CD4-positive, alpha-beta T cell treated with Interferon alpha-2 for 1 hour (primary cell): ENCODE data around the gene CTNNA2.

Experiments used
- DNase-seq, 2 donors: peaks; one replicate each; pipeline ENCODE4 v3.0.0-alpha.2; 2020 to 2022

The CTNNA2 gene

GRCh38 chr2:80351231-80351630, 838.4 kb downstream of the CTNNA2 start:
- DNase-seq, result no peak

- DNase-seq, result no peak
Measured at GRCh38 chr2:80354858-80355257, 842.0 kb downstream of the CTNNA2 start.

- DNase-seq, result no peak
Measured at GRCh38 chr2:80361904-80362303, 849.1 kb downstream of the CTNNA2 start.

GRCh38 chr2:80363330-80363729, 850.5 kb downstream of the CTNNA2 start:
- no peak for DNase-seq

- DNase-seq, result no peak
Measured at GRCh38 chr2:80363791-80364349, 851.0 kb downstream of the CTNNA2 start.

GRCh38 chr2:80364524-80365212, 851.8 kb downstream of the CTNNA2 start:
- no peak for DNase-seq

- no peak for DNase-seq
Measured at GRCh38 chr2:80365762-80366161, 852.9 kb downstream of the CTNNA2 start.

- DNase-seq, result no peak
Measured at GRCh38 chr2:80370375-80371009, 857.6 kb downstream of the CTNNA2 start.

- DNase-seq, result no peak
Measured at GRCh38 chr2:80374105-80374504, 861.3 kb downstream of the CTNNA2 start.

- no peak for DNase-seq
Measured at GRCh38 chr2:80377071-80377470, 864.2 kb downstream of the CTNNA2 start.

- DNase-seq, result no peak
Measured at GRCh38 chr2:80380736-80381135, 867.9 kb downstream of the CTNNA2 start.

GRCh38 chr2:80381666-80382065, 868.8 kb downstream of the CTNNA2 start:
- DNase-seq, result no peak

GRCh38 chr2:80392441-80392840, 879.6 kb downstream of the CTNNA2 start:
- no peak for DNase-seq

GRCh38 chr2:80393991-80394390, 881.1 kb downstream of the CTNNA2 start:
- DNase-seq, result no peak

GRCh38 chr2:80395251-80395650, 882.4 kb downstream of the CTNNA2 start:
- no peak for DNase-seq

- no peak for DNase-seq
Measured at GRCh38 chr2:80396276-80396675, 883.4 kb downstream of the CTNNA2 start.

GRCh38 chr2:80403081-80403480, 890.2 kb downstream of the CTNNA2 start:
- DNase-seq, result no peak

- no peak for DNase-seq
Measured at GRCh38 chr2:80407377-80407776, 894.5 kb downstream of the CTNNA2 start.

- DNase-seq, result no peak
Measured at GRCh38 chr2:80410346-80410745, 897.5 kb downstream of the CTNNA2 start.

GRCh38 chr2:80413136-80413535, 900.3 kb downstream of the CTNNA2 start:
- DNase-seq, result no peak

GRCh38 chr2:80417737-80418136, 904.9 kb downstream of the CTNNA2 start:
- DNase-seq, result no peak

- no peak for DNase-seq
Measured at GRCh38 chr2:80420530-80421208, 907.8 kb downstream of the CTNNA2 start.

- no peak for DNase-seq
Measured at GRCh38 chr2:80429251-80429650, 916.4 kb downstream of the CTNNA2 start.

- no peak for DNase-seq
Measured at GRCh38 chr2:80437959-80438358, 925.1 kb downstream of the CTNNA2 start.
